ENCODE data around the gene CPXM2. TPM values are rescaled to one million over a fixed set of nuclear protein-coding genes. Genes with fewer than 3 reads are reported as not detected.

Gene CPXM2
- total RNA-seq, 1 experiment from 2014 or later: not detected

GRCh38 chr10:123890756-123891143 lies 857 bp downstream of the CPXM2 start:
- H3K36me3 ChIP-seq (ENCODE audit: low read depth, low read length): no peaks in the 10 kb centered on the region
- intact Hi-C loops (cut with micrococcal nuclease): no loop called here
- no peak for ATAC-seq
- ChIA-PET CTCF (no interaction called here), POLR2A (ENCODE audit: unreplicated experiment) (no interaction called here)
- H3K9ac ChIP-seq (ENCODE audit: low read length): no peak overlapping the region
- H3K9me2 ChIP-seq (replicated peaks; ENCODE audit: low read length): no peaks in the 10 kb centered on the region
- H3F3A ChIP-seq (ENCODE audit: low read length, unreplicated experiment): no peaks in the 10 kb centered on the region
- no peak for TF ChIP-seq EZH2phosphoT487 (IDR thresholded peaks at IDR 0.05; ENCODE audit: borderline replicate concordance, low read length)
- no peak for TF ChIP-seq CTCF (conservative IDR thresholded peaks at IDR 0.05; ENCODE audit: low read depth, low read length)
- TF ChIP-seq EZH2 (IDR thresholded peaks at IDR 0.05; ENCODE audit: low read length, unreplicated experiment): no peak
- no peak for DNase-seq
- peaks cover 46% of the 10 kb centered on the region for H3K27me3 ChIP-seq (ENCODE audit: low read length)
- no peaks in the 10 kb centered on the region for H3K79me2 ChIP-seq (ENCODE audit: low read length)
- H4K20me1 ChIP-seq (ENCODE audit: low read length): no peaks in the 10 kb centered on the region
- no peak overlapping the region for H3K4me2 ChIP-seq (ENCODE audit: low read length)
- no peaks in the 10 kb centered on the region for H3K4me1 ChIP-seq (ENCODE audit: insufficient read depth, low read length)
- no peak overlapping the region for H3K27ac ChIP-seq (ENCODE audit: low read length)
- no TSS peak for BruUV-seq (replicated peaks)
- no peak overlapping the region for H2AFZ ChIP-seq (ENCODE audit: low read length)
- H3K4me3 ChIP-seq (ENCODE audit: low read length): no peak overlapping the region
- no peaks in the 10 kb centered on the region for H3K9me3 ChIP-seq (ENCODE audit: low read length)

GRCh38 chr10:123890226-123890625 lies 1.4 kb downstream of the CPXM2 start:
- ChIA-PET CTCF (no interaction called here), POLR2A (ENCODE audit: unreplicated experiment) (no interaction called here)

GRCh38 chr10:123889821-123890220 lies 1.8 kb downstream of the CPXM2 start:
- no peak overlapping the region for H2AFZ ChIP-seq (ENCODE audit: low read length)
- H3K4me2 ChIP-seq (ENCODE audit: low read length): no peak overlapping the region
- no peaks in the 10 kb centered on the region for H3K36me3 ChIP-seq (ENCODE audit: low read depth, low read length)
- no peak overlapping the region for H3K9ac ChIP-seq (ENCODE audit: low read length)
- no peak overlapping the region for H3K4me3 ChIP-seq (ENCODE audit: low read length)
- no peaks in the 10 kb centered on the region for H3F3A ChIP-seq (ENCODE audit: low read length, unreplicated experiment)
- TF ChIP-seq CTCF (conservative IDR thresholded peaks at IDR 0.05; ENCODE audit: low read depth, low read length) (no peak), EZH2 (IDR thresholded peaks at IDR 0.05; ENCODE audit: low read length, unreplicated experiment) (no peak), EZH2phosphoT487 (IDR thresholded peaks at IDR 0.05; ENCODE audit: borderline replicate concordance, low read length) (no peak)
- DNase-seq (no peak), ATAC-seq (no peak)
- H3K79me2 ChIP-seq (ENCODE audit: low read length): no peaks in the 10 kb centered on the region
- intact Hi-C loops (cut with micrococcal nuclease): no loop called here
- no peaks in the 10 kb centered on the region for H3K4me1 ChIP-seq (ENCODE audit: insufficient read depth, low read length)
- H3K27ac ChIP-seq (ENCODE audit: low read length): no peak overlapping the region
- BruUV-seq (replicated peaks): no TSS peak
- H3K27me3 ChIP-seq (ENCODE audit: low read length): peaks cover 39% of the 10 kb centered on the region
- POLR2A ChIA-PET (ENCODE audit: unreplicated experiment): no interaction called here
- no peaks in the 10 kb centered on the region for H3K9me3 ChIP-seq (ENCODE audit: low read length)
- no peaks in the 10 kb centered on the region for H3K9me2 ChIP-seq (replicated peaks; ENCODE audit: low read length)
- CTCF ChIA-PET: no interaction called here
- H4K20me1 ChIP-seq (ENCODE audit: low read length): no peaks in the 10 kb centered on the region

More at GRCh38 chr10:123890226-123890625, 1.4 kb downstream of the CPXM2 start:
- Histone ChIP-seq H3K4me3 (ENCODE audit: low read length) (no peak overlapping the region), H4K20me1 (ENCODE audit: low read length) (no peaks in the 10 kb centered on the region), H3K27me3 (ENCODE audit: low read length) (peaks cover 40% of the 10 kb centered on the region), H3K36me3 (ENCODE audit: low read depth, low read length) (no peaks in the 10 kb centered on the region), H3K4me1 (ENCODE audit: insufficient read depth, low read length) (no peaks in the 10 kb centered on the region), H3K27ac (ENCODE audit: low read length) (no peak overlapping the region), H2AFZ (ENCODE audit: low read length) (no peak overlapping the region), H3F3A (ENCODE audit: low read length, unreplicated experiment) (no peaks in the 10 kb centered on the region), H3K79me2 (ENCODE audit: low read length) (no peaks in the 10 kb centered on the region), H3K9me2 (replicated peaks; ENCODE audit: low read length) (no peaks in the 10 kb centered on the region), H3K4me2 (ENCODE audit: low read length) (no peak overlapping the region), H3K9ac (ENCODE audit: low read length) (no peak overlapping the region), H3K9me3 (ENCODE audit: low read length) (no peaks in the 10 kb centered on the region)
- no TSS peak for BruUV-seq (replicated peaks)
- TF ChIP-seq EZH2 (IDR thresholded peaks at IDR 0.05; ENCODE audit: low read length, unreplicated experiment) (no peak), EZH2phosphoT487 (IDR thresholded peaks at IDR 0.05; ENCODE audit: borderline replicate concordance, low read length) (no peak), CTCF (conservative IDR thresholded peaks at IDR 0.05; ENCODE audit: low read depth, low read length) (no peak)
- DNase-seq (no peak), ATAC-seq (no peak)
- intact Hi-C loops (cut with micrococcal nuclease): no loop called here
